ENCODE data around the gene JAK2.

JAK2 gene

DNA sequence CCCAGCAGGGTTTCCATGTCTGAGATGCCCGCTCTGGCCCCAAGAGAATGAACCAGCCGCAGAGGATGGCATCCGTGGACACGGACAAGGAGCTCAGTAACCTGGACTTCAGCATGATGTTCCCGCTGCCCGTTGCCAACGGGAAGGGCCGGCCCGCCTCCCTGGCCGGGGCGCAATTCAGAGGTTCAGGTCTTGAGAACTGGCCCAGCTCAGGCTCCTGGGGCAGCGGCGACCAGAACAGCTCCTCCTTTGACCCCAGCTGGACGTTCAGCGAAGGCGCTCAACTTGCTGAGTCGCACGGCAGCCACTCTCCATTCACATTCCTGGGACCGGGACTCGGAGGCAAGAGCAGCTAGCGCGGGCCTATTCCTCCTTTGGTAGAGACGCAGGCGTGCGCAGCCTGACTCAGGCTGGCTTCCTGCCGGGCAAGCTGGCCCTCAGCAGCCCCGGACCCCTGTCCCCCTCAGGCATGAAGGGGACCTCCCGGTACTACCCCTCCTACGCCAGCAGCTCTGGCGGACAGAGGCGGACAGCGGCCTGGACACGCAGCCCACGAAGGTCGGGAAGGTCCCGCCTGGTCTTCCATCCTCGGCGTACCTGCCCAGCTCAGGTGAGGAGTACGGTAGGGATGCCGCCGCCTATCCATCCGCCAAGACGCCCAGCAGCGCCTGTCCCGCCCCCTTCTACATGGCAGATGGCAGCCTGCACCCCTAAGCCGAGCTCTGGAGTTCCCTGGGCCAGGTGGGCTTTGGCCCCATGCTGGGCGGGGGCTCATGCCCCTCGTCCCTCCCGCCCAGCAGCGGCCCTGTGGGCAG is 126.0 kb downstream of the JAK2 start:
- no peaks in the 10 kb centered on the region for H3F3A ChIP-seq (ENCODE audit: insufficient read depth)
- no peak overlapping the region for H3K9ac ChIP-seq (ENCODE audit: low read length)
- no peak for TF ChIP-seq EZH2phosphoT487 (conservative IDR thresholded peaks at IDR 0.05; ENCODE audit: low read length)
- H3K36me3 ChIP-seq (ENCODE audit: low read length) = no peaks in the 10 kb centered on the region
- H3K27ac ChIP-seq (ENCODE audit: low read depth, low read length) = no peak overlapping the region
- H3K4me3 ChIP-seq (ENCODE audit: insufficient read depth, low read length, poor library complexity, severe bottlenecking) = no peak overlapping the region
- H3K9me2 ChIP-seq (replicated peaks; ENCODE audit: insufficient read depth, low read length) = no peaks in the 10 kb centered on the region
- no peaks in the 10 kb centered on the region for H3K79me2 ChIP-seq (ENCODE audit: insufficient read depth, low read length)
- H3K9me3 ChIP-seq (ENCODE audit: insufficient read depth, low read length) = no peaks in the 10 kb centered on the region
- H2AFZ ChIP-seq (ENCODE audit: low read depth, low read length, severe bottlenecking) = no peak overlapping the region
- no peak overlapping the region for H3K4me2 ChIP-seq (ENCODE audit: low read depth, low read length, poor library complexity, severe bottlenecking)
- no peaks in the 10 kb centered on the region for H3K27me3 ChIP-seq (ENCODE audit: low read length)
- H4K20me1 ChIP-seq (ENCODE audit: low read depth, low read length) = no peaks in the 10 kb centered on the region

DNA sequence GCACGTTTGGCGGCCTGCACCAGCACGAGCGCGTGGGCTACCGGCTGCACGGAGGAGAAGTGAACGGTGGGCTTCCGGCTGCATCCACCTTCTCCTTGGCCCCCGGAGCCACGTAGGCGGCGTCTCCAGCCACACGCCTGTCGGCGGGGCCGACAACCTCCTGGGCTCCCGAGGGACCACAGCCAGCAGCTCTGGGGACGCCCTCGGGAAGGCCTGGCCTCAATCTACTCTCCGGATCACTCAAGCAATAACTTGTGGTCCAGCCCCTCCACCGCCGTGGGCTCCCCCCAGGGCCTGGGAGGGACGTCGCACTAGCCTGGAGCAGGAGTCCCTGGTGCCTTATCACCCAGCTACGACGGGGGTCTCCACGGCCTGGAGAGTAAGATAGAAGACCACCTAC is 126.6 kb downstream of the JAK2 start:
- Histone ChIP-seq H3K27me3 (ENCODE audit: low read length) (no peaks in the 10 kb centered on the region), H3K9me2 (replicated peaks; ENCODE audit: insufficient read depth, low read length) (no peaks in the 10 kb centered on the region), H3K9ac (ENCODE audit: low read length) (no peak overlapping the region), H4K20me1 (ENCODE audit: low read depth, low read length) (no peaks in the 10 kb centered on the region), H3K9me3 (ENCODE audit: insufficient read depth, low read length) (no peaks in the 10 kb centered on the region), H3F3A (ENCODE audit: insufficient read depth) (no peaks in the 10 kb centered on the region), H3K79me2 (ENCODE audit: insufficient read depth, low read length) (no peaks in the 10 kb centered on the region), H3K27ac (ENCODE audit: low read depth, low read length) (no peak overlapping the region), H2AFZ (ENCODE audit: low read depth, low read length, severe bottlenecking) (no peak overlapping the region), H3K36me3 (ENCODE audit: low read length) (no peaks in the 10 kb centered on the region), H3K4me2 (ENCODE audit: low read depth, low read length, poor library complexity, severe bottlenecking) (no peak overlapping the region), H3K4me3 (ENCODE audit: insufficient read depth, low read length, poor library complexity, severe bottlenecking) (no peak overlapping the region)
- TF ChIP-seq, protein P1, sequence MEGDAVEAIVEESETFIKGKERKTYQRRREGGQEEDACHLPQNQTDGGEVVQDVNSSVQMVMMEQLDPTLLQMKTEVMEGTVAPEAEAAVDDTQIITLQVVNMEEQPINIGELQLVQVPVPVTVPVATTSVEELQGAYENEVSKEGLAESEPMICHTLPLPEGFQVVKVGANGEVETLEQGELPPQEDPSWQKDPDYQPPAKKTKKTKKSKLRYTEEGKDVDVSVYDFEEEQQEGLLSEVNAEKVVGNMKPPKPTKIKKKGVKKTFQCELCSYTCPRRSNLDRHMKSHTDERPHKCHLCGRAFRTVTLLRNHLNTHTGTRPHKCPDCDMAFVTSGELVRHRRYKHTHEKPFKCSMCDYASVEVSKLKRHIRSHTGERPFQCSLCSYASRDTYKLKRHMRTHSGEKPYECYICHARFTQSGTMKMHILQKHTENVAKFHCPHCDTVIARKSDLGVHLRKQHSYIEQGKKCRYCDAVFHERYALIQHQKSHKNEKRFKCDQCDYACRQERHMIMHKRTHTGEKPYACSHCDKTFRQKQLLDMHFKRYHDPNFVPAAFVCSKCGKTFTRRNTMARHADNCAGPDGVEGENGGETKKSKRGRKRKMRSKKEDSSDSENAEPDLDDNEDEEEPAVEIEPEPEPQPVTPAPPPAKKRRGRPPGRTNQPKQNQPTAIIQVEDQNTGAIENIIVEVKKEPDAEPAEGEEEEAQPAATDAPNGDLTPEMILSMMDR (IDR thresholded peaks at IDR 0.05; ENCODE audit: insufficient read depth, low read length, poor library complexity, severe bottlenecking) = no peak
- no peak for TF ChIP-seq EZH2phosphoT487 (conservative IDR thresholded peaks at IDR 0.05; ENCODE audit: low read length)

- Histone ChIP-seq H3K4me3 (ENCODE audit: insufficient read depth, low read length, poor library complexity, severe bottlenecking) (no peak overlapping the region), H3K79me2 (ENCODE audit: insufficient read depth, low read length) (no peaks in the 10 kb centered on the region), H3K4me2 (ENCODE audit: low read depth, low read length, poor library complexity, severe bottlenecking) (no peak overlapping the region), H3K9ac (ENCODE audit: low read length) (no peak overlapping the region), H2AFZ (ENCODE audit: low read depth, low read length, severe bottlenecking) (no peak overlapping the region), H3K36me3 (ENCODE audit: low read length) (no peaks in the 10 kb centered on the region), H4K20me1 (ENCODE audit: low read depth, low read length) (no peaks in the 10 kb centered on the region), H3K9me3 (ENCODE audit: insufficient read depth, low read length) (no peaks in the 10 kb centered on the region), H3K27ac (ENCODE audit: low read depth, low read length) (no peak overlapping the region), H3K27me3 (ENCODE audit: low read length) (no peaks in the 10 kb centered on the region), H3K9me2 (replicated peaks; ENCODE audit: insufficient read depth, low read length) (no peaks in the 10 kb centered on the region), H3F3A (ENCODE audit: insufficient read depth) (no peaks in the 10 kb centered on the region)
- TF ChIP-seq, protein P1 (IDR thresholded peaks at IDR 0.05; ENCODE audit: insufficient read depth, low read length, poor library complexity, severe bottlenecking) = no peak
- no peak for TF ChIP-seq EZH2phosphoT487 (conservative IDR thresholded peaks at IDR 0.05; ENCODE audit: low read length)
Observed at GRCh38 chr9:5112109-5112592, 127.1 kb downstream of the JAK2 start.

DNA sequence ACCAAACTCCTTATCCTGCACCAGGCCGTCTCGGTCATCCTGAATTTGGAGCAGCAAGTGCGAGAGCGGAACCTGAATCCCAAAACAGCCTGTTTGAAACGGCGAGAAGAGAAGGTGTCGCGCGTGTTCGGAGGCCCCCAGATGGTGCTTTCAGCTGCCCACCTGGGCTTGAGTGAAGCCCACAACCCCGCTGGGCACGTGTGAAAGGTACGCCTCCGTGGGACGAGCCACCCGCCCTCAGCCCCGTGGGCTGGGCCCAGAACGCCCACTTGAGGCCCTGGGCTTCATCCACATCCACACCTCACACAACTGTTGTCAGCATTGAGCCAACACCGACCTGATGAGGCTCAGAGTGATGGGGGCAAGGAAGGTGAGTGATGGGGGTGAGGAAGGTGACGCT is 127.6 kb downstream of the JAK2 start:
- no peak overlapping the region for H3K27ac ChIP-seq (ENCODE audit: low read depth, low read length)
- no peaks in the 10 kb centered on the region for H3K9me3 ChIP-seq (ENCODE audit: insufficient read depth, low read length)
- H4K20me1 ChIP-seq (ENCODE audit: low read depth, low read length) = no peaks in the 10 kb centered on the region
- TF ChIP-seq, protein P1 (IDR thresholded peaks at IDR 0.05; ENCODE audit: insufficient read depth, low read length, poor library complexity, severe bottlenecking) = no peak
- TF ChIP-seq EZH2phosphoT487 (conservative IDR thresholded peaks at IDR 0.05; ENCODE audit: low read length) = no peak
- no peaks in the 10 kb centered on the region for H3K36me3 ChIP-seq (ENCODE audit: low read length)
- no peak overlapping the region for H2AFZ ChIP-seq (ENCODE audit: low read depth, low read length, severe bottlenecking)
- no peaks in the 10 kb centered on the region for H3K9me2 ChIP-seq (replicated peaks; ENCODE audit: insufficient read depth, low read length)
- no peaks in the 10 kb centered on the region for H3F3A ChIP-seq (ENCODE audit: insufficient read depth)
- no peaks in the 10 kb centered on the region for H3K79me2 ChIP-seq (ENCODE audit: insufficient read depth, low read length)
- no peak overlapping the region for H3K4me3 ChIP-seq (ENCODE audit: insufficient read depth, low read length, poor library complexity, severe bottlenecking)
- H3K9ac ChIP-seq (ENCODE audit: low read length) = no peak overlapping the region
- no peaks in the 10 kb centered on the region for H3K27me3 ChIP-seq (ENCODE audit: low read length)
- no peak overlapping the region for H3K4me2 ChIP-seq (ENCODE audit: low read depth, low read length, poor library complexity, severe bottlenecking)
